Suppressor macrophage (primary cell): ENCODE results near the gene MROH9.

Experiments
- DNase-seq, 4 experiments: peaks; one replicate each; pipeline ENCODE4 v3.0.0-alpha.2; 2020 to 2022

MROH9 gene

DNA sequence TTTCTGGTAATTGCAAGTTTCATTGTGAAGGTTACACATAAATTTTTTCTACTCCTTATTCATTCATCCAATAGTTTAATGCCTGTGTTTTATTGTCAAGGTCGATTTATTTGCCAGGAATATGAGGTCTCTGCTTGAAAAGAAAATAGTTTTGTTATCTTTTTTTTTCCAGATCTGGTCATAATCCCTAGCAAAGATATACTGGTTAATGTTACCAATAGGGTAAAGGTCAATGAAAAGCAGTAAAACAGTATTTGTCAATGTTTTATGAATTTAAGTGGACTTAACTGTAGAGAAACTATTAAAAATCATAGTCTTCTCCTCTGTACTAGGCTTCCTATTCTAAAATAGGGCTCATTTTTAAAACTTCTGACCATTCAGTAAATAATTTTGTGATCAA, 147.3 kb downstream of the MROH9 start:
- no peak for DNase-seq

DNA sequence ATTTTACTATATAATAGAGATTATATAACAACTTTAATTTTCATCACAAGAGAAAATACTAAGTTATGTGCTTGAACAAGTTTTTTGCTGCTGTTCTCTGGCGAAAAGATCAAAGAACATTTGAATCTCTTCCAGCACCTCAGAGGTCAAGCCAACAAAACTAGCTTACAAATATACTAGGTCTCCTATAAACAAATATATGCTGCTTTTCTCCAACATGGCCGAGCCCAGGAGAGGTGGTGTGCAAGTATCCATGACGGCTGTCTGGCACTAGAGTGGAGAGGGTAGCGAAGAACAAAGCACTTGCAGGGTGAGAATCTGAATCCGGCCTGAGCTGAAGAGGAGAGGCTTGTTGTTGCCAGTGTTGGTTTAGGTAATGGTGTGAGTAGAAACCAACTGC, 147.9 kb downstream of the MROH9 start:
- DNase-seq, result no peak

DNA sequence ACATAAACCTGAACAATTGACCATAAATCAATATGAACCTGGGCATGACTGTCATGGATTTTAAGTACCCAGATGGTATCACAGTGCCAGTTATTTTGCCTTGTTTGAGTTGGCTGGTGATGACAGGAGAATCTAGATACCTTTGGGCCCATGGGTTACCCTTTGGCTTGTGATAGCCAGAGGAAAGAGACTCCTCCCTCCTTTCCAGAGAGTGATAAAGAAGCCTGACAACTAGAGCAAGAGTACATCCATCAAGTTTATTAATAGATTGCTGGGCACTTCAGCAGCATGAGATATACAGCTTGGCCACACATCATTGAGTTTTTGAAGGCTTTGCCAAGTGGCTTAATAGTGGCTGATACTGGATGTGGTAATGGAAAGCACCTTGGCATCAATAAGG, 148.8 kb downstream of the MROH9 start:
- no peak for DNase-seq

- peak in 2 of 4 experiments; percentile 1 to 2 for DNase-seq
Observed at GRCh38 chr1:171084870-171085269, 149.5 kb downstream of the MROH9 start.

DNA sequence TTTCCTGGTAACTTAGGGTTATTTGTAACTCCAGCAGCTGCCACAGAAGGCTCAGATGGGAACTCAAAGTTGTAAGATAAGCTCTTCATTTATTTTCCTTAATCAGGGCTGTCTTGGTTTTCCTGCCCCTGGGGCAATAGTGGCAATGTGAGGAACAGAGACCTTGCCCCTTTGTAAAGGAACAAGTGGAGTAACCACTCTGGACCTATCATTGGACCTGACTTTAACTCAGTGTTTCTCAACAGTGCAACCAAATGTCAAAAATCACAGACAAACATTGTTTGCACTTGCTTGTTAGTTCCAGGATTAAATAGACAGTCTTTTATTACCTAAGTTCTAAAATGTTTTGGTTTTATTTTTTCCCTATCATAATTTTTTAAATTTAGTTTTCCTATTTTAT, 152.6 kb downstream of the MROH9 start:
- DNase-seq, result no peak

DNA sequence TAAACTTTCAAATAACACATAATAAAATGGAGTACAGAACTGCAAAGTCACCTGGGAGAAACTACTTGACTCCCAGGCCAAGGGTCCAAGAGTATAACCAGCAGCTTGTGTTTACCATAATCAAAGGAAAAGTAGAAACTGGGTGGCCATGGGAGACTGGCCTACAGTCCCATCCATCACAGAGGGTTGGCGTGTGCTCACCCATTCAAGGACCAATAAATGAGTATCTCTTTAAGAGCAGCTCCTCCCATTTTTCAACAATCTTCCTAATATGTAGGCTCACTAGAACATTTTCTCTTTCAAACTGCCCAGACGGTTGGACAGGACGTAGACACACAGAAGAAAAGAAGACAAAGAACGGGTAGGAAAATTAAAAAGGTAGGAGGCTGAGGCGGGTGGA, 155.3 kb downstream of the MROH9 start, which contains the start of gene FMO3:
TSS of gene FMO3 (plus strand) at position 302 of the 400 bp plus-strand sequence. CDS start 1,754 bp downstream, outside the sequence.
- no peak for DNase-seq

- DNase-seq, result no peak
Observed at GRCh38 chr1:171103862-171104261, 168.5 kb downstream of the MROH9 start.

DNA sequence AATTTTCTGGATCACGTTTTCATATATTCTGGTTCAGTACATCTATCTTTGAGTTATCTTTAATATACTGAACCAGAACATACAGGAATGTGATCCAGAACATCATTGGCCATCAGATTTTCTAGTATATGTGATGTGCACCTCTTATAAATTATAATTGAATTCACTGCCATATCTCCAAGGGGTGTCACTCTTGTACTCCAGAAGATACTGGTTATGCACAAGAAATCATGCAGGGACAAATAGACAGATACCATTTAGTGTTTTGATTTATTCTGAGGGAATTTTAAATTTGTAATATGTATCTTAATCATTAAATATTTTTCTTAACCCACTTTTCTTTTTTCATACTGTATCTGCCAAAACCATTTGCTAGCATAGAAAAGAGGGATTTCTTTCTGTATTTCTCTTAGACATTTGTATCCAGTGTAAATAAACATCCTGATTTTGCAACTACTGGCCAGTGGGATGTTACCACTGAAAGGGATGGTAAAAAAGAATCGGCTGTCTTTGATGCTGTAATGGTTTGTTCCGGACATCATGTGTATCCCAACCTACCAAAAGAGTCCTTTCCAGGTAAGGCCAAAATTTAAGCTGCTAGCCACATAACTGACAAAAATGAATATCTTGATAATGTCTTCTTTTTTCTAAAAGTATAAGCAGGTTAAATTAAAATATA, 172.1 kb downstream of the MROH9 start:
- DNase-seq, result no peak

- DNase-seq, result no peak
Observed at GRCh38 chr1:171107969-171108368, 172.6 kb downstream of the MROH9 start.

DNA sequence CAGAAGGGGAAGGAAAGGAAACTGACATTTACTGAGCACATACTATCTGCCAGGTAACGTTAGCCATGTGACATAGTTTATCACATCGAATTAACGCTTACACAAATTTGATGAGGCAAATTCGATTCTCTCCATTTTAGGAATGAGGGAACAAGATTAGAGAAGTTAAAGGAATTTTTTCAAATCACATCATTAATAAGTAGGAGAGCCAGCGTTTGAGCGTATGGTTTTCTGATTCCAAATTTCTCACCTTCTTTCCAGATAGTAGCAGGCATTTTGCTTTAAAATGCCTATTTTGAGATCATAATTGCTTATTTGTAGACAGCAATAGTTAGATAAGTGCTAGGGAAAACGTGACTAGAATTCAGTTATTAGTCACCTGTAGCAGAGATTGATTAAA, 174.6 kb downstream of the MROH9 start:
- no peak for DNase-seq

- DNase-seq, result no peak
Observed at GRCh38 chr1:171110621-171111326, 175.4 kb downstream of the MROH9 start.

DNA sequence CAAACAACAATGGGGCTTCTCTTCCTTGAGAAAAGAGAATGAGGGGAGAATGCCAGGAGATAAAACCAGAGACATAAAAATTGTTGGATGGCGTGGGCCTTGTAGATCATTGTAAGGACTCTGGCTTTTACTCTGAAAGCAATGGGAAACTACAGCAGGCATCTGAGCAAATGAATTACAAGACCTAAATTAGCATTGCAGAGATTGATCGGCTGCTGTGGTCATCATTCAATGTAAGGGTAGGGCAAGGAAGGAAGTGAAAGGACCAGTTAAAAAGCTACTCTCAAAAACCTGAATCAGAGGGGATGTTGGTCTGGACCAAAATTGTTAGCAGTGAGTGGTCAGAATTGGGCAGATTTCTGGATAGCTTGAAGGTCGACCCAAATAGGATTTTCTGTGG, 176.8 kb downstream of the MROH9 start:
- DNase-seq, result no peak

DNA sequence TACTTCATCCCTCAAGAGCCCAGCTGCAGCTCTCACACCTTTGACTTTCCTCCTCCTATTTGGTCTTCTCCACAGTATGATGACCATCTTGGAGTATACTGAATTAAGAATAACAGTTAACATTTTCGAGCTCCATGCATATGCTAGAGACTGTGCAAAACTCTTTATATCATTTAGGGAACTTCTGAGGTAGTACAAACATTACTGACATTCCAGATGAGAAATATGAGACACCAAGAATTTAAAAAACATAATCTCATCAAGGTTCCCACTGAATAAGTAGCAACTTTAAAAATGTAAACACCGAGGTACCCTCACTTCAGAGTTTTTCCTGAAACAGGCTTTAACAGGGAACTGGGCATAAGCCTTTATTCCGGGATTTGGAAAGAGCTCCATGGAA, 178.0 kb downstream of the MROH9 start:
- DNase-seq, result no peak
